Bronchus fibroblast of lung (primary cell): ENCODE results near the gene UCKL1. TPM values are rescaled to one million over a fixed set of nuclear protein-coding genes. Genes with fewer than 3 reads are reported as not detected.

Experiments used
- total RNA-seq: library from RNA; depleted of rRNA; stranded (reverse); fragments of >200 nt; gene quantifications from 2 replicates; pipeline ENCODE4 v1.2.3, GENCODE V29; 2015

Gene UCKL1
- total RNA-seq = 26.7 and 27.6 TPM in 2 replicates

DNA sequence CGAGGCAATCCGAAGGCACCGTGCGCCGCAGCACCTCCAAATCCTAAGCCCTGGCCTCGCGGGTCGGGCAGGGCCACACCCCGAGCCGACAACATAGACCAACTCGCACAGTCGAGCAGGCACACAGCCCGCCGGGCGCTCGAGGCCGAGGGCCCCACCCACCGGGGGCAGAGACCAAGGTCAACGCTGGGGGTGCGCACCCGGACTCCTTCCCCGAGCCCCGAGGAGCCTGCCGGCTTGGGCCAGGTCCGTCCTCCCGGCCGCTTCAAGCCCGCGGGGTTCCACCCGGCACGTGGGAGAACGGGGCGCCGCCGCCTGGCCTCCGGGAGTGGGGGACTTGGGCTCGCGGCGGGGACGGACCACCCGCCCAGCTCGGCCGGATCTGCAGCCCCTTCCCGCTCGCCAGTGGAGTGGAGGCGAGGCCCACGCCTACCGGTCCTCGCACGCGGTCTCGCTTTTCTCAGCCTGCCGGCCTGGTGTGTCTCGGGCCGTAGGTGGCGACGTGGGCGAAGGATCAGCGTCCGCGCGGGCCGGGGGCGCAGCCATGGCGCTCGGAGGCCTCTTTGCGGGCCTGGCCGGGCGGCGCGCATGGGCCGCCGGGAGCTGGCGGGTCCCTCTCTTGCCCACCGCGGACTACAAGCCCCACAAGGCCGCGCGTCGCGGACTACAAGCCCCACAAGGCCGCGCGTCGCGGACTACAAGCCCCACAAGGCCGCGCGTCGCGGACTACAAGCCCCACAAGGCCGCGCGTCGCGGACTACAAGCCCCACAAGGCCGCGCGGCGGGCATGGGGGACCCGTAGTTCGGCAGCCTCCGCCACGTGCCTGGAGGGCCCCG is at the start of gene UCKL1:
Gene UCKL1 (minus strand): TSS at position 590 of the 837 bp plus-strand sequence. CDS start 44 bp downstream, at position 546.

DNA sequence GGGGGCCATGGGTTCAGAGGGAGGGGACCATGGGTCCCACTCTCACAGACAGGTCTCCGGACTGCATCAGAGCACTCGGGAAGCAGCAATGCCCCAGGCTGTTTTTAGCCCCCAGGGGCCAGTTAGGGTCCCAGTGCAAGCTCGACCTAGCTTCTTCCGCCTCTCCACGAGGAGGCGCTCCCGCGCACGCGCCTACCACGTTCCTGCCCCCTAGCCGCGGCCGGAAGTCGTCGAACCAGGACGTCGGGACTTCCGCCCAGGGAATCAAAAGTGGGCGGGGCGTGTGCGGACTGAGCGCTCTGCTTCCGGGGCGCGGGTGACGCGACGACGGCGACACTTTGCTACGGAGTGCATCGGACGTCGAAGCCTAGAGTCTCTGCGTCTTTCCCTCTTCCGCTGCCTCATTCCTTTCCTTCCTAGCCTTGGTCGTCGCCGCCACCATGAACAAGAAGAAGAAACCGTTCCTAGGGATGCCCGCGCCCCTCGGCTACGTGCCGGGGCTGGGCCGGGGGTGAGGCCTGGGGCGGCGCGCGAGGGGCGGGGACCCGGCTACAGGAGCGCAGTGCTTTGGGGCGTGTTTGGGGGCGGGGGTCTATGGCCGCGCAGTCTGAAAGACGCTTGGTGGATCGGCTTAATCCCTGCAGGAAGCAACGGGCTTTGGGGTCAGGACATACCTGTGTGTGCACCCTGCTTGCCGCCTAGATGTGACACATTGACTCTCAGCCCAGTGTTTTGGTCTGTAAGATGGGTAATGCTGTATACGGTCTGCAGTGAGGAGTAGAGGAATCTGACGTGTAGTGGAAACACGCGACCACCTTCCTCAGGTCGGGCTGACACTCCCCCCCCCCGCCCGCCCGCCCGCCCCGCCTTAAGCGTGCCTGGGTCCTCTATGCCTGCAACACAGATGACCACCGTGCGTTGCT is 24.9 kb upstream of the UCKL1 start, which contains the start of gene PRPF6:
Gene PRPF6 (plus strand): TSS at position 327 of the 923 bp plus-strand sequence. CDS start 114 bp downstream, at position 441.

DNA sequence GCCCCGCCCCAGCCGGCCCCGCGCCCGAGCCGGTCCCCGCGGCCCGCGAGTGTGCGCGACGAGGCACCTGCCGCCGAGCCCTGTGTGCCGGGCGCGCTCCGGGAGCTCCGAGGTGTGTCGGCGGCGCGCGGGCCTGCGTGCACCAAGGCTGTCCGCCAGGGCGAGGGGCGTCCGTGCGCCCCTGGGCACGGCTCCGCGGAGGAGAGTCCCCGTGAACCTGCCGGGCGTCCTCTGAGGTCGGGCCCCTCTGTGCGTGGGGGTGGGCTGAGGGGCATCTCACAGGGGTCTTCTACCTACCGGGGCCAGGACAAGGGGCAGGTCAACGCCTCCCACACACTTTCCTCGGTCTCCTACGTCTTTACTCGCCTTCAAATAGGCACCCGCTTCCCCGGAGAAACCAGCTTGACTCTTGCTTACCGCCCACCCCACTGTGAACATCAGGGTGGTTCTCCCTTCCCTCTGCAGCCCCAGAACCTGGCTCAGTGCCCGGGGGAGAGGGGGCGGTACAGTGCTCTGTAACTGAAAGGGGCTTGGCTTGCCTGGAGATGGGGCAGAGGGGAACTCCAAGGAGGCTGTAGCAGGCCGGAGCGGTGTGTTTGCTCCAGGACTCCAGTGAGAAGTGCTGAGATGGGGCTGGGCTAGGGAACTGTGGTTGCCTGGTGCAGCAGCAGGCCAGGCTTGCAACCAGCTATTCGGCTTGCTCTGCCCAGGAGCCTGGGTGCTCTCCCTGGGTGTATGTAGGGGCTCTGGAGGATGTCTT is 23.5 kb upstream of the UCKL1 start, which contains the start of gene SAMD10:
Gene SAMD10 (minus strand): TSS at position 86 of the 760 bp plus-strand sequence. CDS start 175 bp downstream, outside the sequence.

DNA sequence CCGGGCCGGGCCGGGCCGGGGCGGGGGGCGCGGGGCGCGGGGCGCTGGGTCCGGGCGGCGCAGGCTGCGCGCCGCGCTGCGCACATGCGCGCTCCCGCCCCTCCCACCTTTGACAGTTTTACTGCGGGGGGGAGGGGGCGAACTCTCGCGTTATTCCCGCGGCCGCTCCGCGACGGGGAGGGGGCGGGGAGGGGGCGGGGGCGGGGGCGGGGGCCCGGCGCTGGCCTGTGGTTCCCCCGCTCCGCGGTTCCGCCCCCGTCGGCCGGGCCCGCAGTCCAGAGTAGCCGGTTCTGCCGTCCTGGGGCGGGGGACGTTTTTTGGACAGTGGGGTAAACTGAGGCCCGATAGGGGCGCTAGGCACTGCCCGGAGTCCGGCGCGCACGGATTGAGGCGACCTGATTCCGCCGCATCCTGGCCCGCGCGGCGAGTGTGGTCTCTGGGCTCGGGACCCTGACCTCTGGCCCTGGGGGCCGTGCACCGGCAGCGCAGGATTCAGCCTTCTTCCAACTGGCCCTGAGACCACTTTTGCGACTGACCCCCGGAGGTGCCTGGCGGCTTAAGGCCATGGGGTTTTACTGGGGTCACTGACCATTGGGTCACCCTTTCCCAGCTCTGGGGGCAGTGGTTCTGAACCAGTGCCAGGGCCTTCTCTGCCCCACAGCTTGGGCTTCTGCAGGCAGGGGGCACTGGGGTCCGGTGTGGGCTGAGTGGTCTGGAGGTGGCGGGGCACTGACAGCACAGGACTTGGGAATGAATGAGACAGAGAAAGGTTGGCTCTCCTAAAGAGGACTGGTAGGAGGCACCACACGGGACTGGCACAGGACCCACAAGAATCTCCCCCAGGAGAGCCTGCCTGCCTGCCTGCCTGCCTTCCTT is 13.9 kb upstream of the UCKL1 start, which contains the start of gene ZNF512B:
Gene ZNF512B (minus strand): TSS at position 93 of the 876 bp plus-strand sequence. CDS start 1,980 bp downstream, outside the sequence.

DNA sequence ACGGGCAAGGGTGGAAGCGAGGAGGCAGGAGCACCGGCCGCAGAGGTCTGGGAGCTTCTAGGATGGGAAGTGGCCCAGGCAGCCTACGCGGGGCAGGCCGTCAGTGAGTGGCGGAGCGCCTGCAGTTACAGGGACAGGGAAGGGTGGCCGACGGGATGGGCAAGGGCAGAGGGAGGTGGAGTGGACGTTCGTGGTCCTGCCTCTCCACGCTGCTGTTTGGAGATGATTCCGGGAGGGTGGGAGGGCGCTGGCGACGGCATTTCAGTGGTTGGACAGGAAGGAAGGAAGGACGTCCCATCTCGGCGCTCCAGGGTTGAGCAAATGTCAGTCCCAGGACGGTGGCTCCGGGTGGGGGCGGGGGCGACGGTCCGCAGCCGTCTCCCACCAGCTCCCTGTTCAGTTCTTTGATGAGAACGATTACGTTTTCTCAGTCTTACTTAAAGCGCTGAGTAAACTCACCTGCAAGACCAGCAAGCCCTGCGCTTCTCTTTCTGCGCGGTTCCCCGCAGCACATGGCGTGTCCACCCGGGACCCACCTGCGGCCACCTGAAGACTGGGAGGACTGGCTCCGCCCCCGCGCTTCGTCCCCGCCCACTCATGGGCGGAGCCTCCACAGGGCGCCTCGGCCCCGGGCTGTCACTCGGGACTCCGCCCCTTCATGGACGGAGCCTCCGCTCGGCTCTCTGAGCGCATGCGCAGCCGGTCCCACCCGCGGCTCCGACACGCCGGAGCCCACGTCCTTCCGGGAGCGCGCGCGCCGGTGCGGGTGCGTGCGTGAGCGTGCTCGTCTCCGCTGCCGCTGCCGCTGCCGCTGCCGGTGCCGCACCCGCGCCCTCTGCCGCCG is 61.6 kb downstream of the UCKL1 start, which contains the start of gene DNAJC5:
Gene DNAJC5 (plus strand): TSS at position 769 of the 844 bp plus-strand sequence. CDS start 33,220 bp downstream, outside the sequence.

Other genes starting within 250 kb of the UCKL1 start
- 36.8 and 41.2 TPM in 2 replicates for gene ARFRP1, start 248.4 kb downstream of the UCKL1 start, total RNA-seq
- gene ZGPAT, start 248.4 kb downstream of the UCKL1 start, total RNA-seq = 24.7 and 30.9 TPM in 2 replicates
- gene LIME1, start 219.8 kb downstream of the UCKL1 start, total RNA-seq = 5.2 and 6.7 TPM in 2 replicates
- gene SLC2A4RG, start 216.6 kb downstream of the UCKL1 start, total RNA-seq = 88.3 and 91.0 TPM in 2 replicates
- gene ZBTB46, start 125.2 kb downstream of the UCKL1 start, total RNA-seq = 1.2 and 1.5 TPM in 2 replicates
- not detected in 2 replicates for gene ABHD16B, start 94.9 kb downstream of the UCKL1 start, total RNA-seq
- 124 and 128 TPM in 2 replicates for gene TPD52L2, start 91.1 kb downstream of the UCKL1 start, total RNA-seq
- gene DNAJC5, start 61.3 kb downstream of the UCKL1 start, total RNA-seq = 23.8 and 27.4 TPM in 2 replicates
- gene ZNF512B, start 13.5 kb upstream of the UCKL1 start, total RNA-seq = 7.7 and 8.2 TPM in 2 replicates
- 2.2 and 4.5 TPM in 2 replicates for gene SAMD10, start 23.2 kb upstream of the UCKL1 start, total RNA-seq
- gene PRPF6, start 24.7 kb upstream of the UCKL1 start, total RNA-seq = 37.2 and 39.0 TPM in 2 replicates
- 0.15 TPM in 1 of 2 replicates, not detected in the other for gene C20orf204, start 79.8 kb upstream of the UCKL1 start, total RNA-seq
- 0.17 TPM in 1 of 2 replicates, not detected in the other for gene SOX18, start 93.2 kb upstream of the UCKL1 start, total RNA-seq
- gene TCEA2, start 106.8 kb upstream of the UCKL1 start, total RNA-seq = 15.8 and 18.4 TPM in 2 replicates
- 10.4 and 10.7 TPM in 2 replicates for gene RGS19, start 123.1 kb upstream of the UCKL1 start, total RNA-seq
- 0.67 and 0.74 TPM in 2 replicates for gene OPRL1, start 123.7 kb upstream of the UCKL1 start, total RNA-seq
- 0.84 TPM in 1 of 2 replicates, not detected in the other for gene LKAAEAR1, start 128.0 kb upstream of the UCKL1 start, total RNA-seq
- gene NPBWR2, start 151.1 kb upstream of the UCKL1 start, total RNA-seq = not detected in 2 replicates
- gene MYT1, start 208.0 kb upstream of the UCKL1 start, total RNA-seq = not detected in 2 replicates